IMR-90 (cell line): ENCODE measurements around the gene ENPEP.

ENCODE experiments used
- CEBPB ChIP-seq: IDR thresholded peaks from 2 replicates; pipeline ENCODE4 v1.6.1; 2012; ENCODE audit warnings: low read depth, low read length, improper control_type of control experiment
- FOS ChIP-seq: fragments of 150-350 bp; IDR thresholded peaks from 2 replicates; pipeline ENCODE4 v1.6.1; 2016; ENCODE audit warnings: low read depth, low read length
- MAFK ChIP-seq: IDR thresholded peaks from 2 replicates; pipeline ENCODE4 v1.6.1; 2012; ENCODE audit warnings: low read depth, low read length, improper control_type of control experiment
- MAZ ChIP-seq: IDR thresholded peaks from 2 replicates; pipeline ENCODE4 v1.6.1; 2012; ENCODE audit warnings: low read depth, mild to moderate bottlenecking, low read length, improper control_type of control experiment, moderate library complexity, borderline replicate concordance
- MXI1 ChIP-seq: IDR thresholded peaks from 2 replicates; pipeline ENCODE4 v1.6.1; 2012; ENCODE audit warnings: low read depth, mild to moderate bottlenecking, low read length, moderate library complexity, borderline replicate concordance
- POLR2A ChIP-seq: IDR thresholded peaks from 2 replicates; pipeline ENCODE4 v1.6.1; 2012; ENCODE audit warnings: mild to moderate bottlenecking, low read depth, low read length
- RAD21 ChIP-seq: IDR thresholded peaks from 2 replicates; pipeline ENCODE4 v1.6.1; 2012; ENCODE audit warnings: low read length, improper control_type of control experiment
- RCOR1 ChIP-seq: IDR thresholded peaks from 2 replicates; pipeline ENCODE4 v1.6.1; 2012; ENCODE audit warnings: mild to moderate bottlenecking, low read length, improper control_type of control experiment; ENCODE audit not compliant: insufficient replicate concordance
- RFX5 ChIP-seq: IDR thresholded peaks from 2 replicates; pipeline ENCODE4 v1.8.0; 2012; ENCODE audit warnings: low read depth, mild to moderate bottlenecking, low read length, moderate library complexity
- SMC3 ChIP-seq: fragments of 150-350 bp; IDR thresholded peaks from 2 replicates; pipeline ENCODE4 v1.6.1; 2016; ENCODE audit warnings: low read depth, mild to moderate bottlenecking, antibody characterized with exemption, low read length, moderate library complexity
- TF ChIP-seq, protein P1 (sequence below): conservative IDR thresholded peaks from 2 replicates; pipeline ENCODE4 v1.5.1; 2012; ENCODE audit warnings: mild to moderate bottlenecking, low read depth, low read length, improper control_type of control experiment
- TF ChIP-seq, protein P2 (sequence below): fragments of 150-350 bp; IDR thresholded peaks from 2 replicates; pipeline ENCODE4 v1.6.1; 2016; ENCODE audit warnings: low read depth, mild to moderate bottlenecking, low read length, moderate library complexity, borderline replicate concordance
- TF ChIP-seq, protein P3 (sequence below): fragments of 150-350 bp; IDR thresholded peaks from 2 replicates; pipeline ENCODE4 v1.6.1; 2017; ENCODE audit warnings: mild to moderate bottlenecking, antibody characterized with exemption, low read length, low read depth

DNA sequence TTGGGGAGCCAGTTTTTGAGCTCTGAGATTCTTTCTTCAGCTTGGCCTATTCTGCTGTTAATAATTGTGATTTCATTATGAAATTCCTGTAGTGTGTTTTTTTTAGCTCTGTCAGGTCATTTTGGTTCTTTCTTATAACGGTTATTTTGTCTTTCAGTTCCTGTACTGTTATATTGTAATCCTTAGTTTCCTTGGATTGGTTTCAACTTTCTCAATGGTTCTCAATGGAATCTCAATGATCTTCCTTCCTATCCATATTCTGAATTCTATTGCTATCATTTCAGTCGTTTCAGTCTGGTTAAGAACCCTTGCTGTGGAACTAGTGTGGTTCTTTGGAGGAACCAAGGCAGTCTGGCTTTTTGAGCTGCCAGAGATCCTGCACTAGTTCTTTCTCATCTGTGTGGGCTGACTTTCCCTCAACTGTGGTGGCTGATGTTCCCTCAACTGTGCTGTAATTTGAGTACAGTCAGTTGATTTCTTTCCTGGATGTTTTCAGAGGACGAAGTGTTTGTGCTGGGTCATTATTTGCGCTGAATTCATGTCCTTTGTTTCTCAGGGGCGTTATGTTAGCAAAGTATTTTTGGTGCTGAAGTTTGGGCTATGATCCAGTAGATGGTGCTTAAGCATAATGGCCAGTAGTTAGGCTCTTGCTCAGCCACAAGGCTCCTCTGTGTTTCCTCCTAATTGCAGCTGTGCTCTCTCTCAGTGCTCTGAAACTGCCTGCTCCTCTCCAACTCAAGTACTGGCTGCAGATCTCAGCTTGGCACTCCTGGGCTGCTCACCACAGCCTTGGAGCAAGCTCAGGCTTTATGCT, 27.5 kb downstream of the ENPEP start:
- TF ChIP-seq FOS (no peak), RCOR1 (no peak), SMC3 (no peak), POLR2A (no peak), MXI1 (no peak), RFX5 (no peak), CEBPB (no peak), MAZ (no peak), RAD21 (no peak), MAFK (no peak)
- TF ChIP-seq, protein P1, sequence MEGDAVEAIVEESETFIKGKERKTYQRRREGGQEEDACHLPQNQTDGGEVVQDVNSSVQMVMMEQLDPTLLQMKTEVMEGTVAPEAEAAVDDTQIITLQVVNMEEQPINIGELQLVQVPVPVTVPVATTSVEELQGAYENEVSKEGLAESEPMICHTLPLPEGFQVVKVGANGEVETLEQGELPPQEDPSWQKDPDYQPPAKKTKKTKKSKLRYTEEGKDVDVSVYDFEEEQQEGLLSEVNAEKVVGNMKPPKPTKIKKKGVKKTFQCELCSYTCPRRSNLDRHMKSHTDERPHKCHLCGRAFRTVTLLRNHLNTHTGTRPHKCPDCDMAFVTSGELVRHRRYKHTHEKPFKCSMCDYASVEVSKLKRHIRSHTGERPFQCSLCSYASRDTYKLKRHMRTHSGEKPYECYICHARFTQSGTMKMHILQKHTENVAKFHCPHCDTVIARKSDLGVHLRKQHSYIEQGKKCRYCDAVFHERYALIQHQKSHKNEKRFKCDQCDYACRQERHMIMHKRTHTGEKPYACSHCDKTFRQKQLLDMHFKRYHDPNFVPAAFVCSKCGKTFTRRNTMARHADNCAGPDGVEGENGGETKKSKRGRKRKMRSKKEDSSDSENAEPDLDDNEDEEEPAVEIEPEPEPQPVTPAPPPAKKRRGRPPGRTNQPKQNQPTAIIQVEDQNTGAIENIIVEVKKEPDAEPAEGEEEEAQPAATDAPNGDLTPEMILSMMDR, result no peak
- TF ChIP-seq, protein P2, sequence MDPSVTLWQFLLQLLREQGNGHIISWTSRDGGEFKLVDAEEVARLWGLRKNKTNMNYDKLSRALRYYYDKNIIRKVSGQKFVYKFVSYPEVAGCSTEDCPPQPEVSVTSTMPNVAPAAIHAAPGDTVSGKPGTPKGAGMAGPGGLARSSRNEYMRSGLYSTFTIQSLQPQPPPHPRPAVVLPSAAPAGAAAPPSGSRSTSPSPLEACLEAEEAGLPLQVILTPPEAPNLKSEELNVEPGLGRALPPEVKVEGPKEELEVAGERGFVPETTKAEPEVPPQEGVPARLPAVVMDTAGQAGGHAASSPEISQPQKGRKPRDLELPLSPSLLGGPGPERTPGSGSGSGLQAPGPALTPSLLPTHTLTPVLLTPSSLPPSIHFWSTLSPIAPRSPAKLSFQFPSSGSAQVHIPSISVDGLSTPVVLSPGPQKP, result no peak
- TF ChIP-seq, protein P3, sequence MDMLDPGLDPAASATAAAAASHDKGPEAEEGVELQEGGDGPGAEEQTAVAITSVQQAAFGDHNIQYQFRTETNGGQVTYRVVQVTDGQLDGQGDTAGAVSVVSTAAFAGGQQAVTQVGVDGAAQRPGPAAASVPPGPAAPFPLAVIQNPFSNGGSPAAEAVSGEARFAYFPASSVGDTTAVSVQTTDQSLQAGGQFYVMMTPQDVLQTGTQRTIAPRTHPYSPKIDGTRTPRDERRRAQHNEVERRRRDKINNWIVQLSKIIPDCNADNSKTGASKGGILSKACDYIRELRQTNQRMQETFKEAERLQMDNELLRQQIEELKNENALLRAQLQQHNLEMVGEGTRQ, result no peak
